HUES48 (cell line): ENCODE measurements around the gene ACRBP.
A peak's percentile ranks its signal among the peaks of the same experiment; 100 is the strongest.

ENCODE experiments used
- H3K27ac ChIP-seq: one replicate; pipeline ENCODE4 v1.7.0; 2013; ENCODE audit warnings: low read depth, low read length, inconsistent platforms
- H3K27me3 ChIP-seq: 2 replicates; pipeline ENCODE4 v1.6.1; 2013; ENCODE audit warnings: mild to moderate bottlenecking, low read length; ENCODE audit not compliant: control insufficient read depth, insufficient read depth
- H3K36me3 ChIP-seq: 2 replicates; pipeline ENCODE4 v1.6.1; 2013; ENCODE audit warnings: low read length; ENCODE audit not compliant: control insufficient read depth, insufficient read depth
- H3K4me1 ChIP-seq: 2 replicates; pipeline ENCODE4 v1.6.1; 2013; ENCODE audit warnings: mild to moderate bottlenecking, low read length; ENCODE audit not compliant: control insufficient read depth, insufficient read depth
- H3K4me3 ChIP-seq: 2 replicates; pipeline ENCODE4 v1.5.1; 2013; ENCODE audit warnings: mild to moderate bottlenecking, low read depth, low read length
- H3K9ac ChIP-seq: 2 replicates; pipeline ENCODE4 v1.6.1; 2013; ENCODE audit warnings: mild to moderate bottlenecking, low read depth, low read length, moderate library complexity
- H3K9me3 ChIP-seq: 2 replicates; pipeline ENCODE4 v1.6.1; 2013; ENCODE audit warnings: low read length; ENCODE audit not compliant: control insufficient read depth, insufficient read depth

ACRBP gene

DNA sequence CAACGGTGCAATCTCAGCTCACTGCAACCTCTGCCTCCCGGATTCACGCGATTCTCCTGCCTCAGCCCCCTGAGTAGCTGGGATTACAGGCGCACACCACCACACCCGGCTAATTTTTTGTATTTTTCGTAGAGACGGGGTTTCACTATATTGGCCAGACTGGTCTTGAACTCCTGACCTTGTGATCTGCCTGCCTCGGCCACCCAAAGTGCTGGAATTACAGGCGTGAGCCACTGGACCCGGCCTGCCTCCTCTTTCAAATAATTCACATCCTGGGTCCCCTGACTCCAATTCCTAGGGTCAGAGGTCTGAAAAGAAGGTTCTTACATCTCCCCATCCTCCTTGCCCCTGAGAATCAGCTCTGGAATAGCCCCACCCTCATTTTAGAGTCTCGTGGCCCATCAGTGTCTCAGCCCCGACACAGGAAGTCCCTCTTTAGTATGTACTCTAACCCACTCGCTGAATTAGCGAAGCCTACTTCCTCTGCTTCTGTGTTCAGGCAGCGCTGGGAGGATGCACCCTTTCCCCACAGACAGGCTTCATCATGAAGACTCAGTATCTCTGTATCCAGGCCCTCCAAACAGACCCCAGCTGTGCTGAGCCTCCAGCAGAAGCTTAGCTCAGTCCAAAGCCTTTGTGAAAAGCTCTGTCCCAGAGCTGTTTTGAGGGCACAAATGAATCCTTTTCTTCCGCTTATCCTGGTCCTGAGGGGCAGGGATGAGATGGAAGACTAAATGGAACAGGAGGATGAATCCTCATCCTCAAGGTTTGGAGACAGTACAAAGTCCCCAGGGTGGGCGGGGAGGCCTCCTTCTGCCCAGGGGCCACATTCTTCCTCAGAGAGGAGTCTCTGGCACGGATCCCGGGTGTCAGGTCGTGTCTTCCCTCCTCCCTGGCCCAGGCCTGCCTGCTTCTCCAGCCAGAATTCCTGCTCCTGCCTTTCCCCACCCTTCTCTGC is 14.9 kb downstream of the ACRBP start:
- Histone ChIP-seq H3K4me3 (no peak overlapping the region), H3K9ac (no peak overlapping the region), H3K27me3 (no peaks in the 10 kb centered on the region; the same call in 1 of the 2 replicates), H3K36me3 (no peaks in the 10 kb centered on the region), H3K27ac (no peak overlapping the region), H3K9me3 (no peaks in the 10 kb centered on the region), H3K4me1 (peaks cover 7% of the 10 kb centered on the region; the same call in 1 of the 2 replicates)

DNA sequence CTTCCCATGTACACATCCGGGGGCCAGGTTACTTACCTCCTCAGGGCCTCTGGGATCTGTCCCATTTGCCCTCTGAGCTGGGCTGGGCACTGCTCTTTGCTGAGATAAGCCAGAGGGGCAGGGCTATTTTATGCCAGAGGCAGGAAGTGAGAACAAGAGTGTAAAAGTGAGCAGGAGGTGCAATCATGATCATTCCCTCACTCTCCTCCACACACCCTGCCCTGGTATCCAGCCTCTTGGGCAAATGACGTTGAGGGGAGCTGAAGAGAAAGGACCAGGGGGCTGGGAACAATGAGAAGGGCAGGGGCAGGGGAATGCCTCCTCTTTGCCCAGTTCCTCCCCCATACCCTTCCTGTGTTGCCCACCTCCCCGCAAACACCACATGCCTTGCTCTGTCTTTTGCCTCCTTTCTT is 15.7 kb downstream of the ACRBP start:
- no peak overlapping the region for H3K4me3 ChIP-seq

DNA sequence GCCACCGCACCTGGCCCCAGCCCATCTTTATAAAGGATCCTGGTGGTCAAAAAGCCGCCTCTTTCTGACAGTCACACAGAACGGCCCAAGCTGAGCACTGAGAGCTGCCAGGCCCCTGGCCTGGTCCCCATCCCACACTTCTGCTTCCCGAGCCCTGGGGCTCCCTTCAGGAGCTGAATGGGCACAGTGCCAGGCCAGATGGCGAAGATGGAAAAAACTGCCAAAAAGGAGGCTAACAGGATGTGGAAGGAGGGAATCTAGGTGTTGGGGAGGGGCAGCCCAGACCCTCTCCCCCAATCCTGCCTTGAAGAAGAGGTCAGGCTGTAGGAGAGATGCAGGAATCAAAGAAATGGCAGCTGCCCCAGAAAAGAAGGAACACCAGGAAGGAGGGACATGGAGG is 16.5 kb downstream of the ACRBP start:
- no peaks in the 10 kb centered on the region for H3K36me3 ChIP-seq
- H3K4me1 ChIP-seq, result peaks cover 4% of the 10 kb centered on the region; the same call in 1 of the 2 replicates
- no peak overlapping the region for H3K9ac ChIP-seq
- no peaks in the 10 kb centered on the region for H3K9me3 ChIP-seq
- no peak overlapping the region for H3K27ac ChIP-seq
- no peaks in the 10 kb centered on the region; the same call in 1 of the 2 replicates for H3K27me3 ChIP-seq
- H3K4me3 ChIP-seq, result no peak overlapping the region

More for the DNA sequence above, 15.7 kb downstream of the ACRBP start:
- Histone ChIP-seq H3K4me1 (peaks cover 7% of the 10 kb centered on the region; the same call in 1 of the 2 replicates), H3K27ac (no peak overlapping the region), H3K36me3 (no peaks in the 10 kb centered on the region), H3K27me3 (no peaks in the 10 kb centered on the region; the same call in 1 of the 2 replicates), H3K9me3 (no peaks in the 10 kb centered on the region), H3K9ac (no peak overlapping the region)

DNA sequence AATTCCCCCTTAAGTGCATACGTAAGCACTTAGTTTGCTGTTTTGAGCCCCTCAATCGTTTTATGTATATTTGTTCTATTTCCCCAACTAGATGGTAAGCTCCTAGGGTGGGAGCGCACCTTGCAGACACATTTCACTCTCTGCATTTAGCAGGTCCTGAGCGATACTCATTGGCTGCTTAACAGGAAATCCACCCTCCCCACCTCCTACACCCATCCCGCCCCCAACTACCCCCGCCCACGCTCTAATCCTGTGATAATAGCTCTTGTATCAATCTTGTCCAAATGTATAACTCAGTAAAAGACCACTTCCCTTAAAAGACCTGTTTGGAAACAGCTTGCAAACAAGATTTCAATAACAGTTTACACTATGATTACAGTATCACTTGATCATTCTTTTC is 19.6 kb downstream of the ACRBP start:
- no peak overlapping the region for H3K27ac ChIP-seq
- no peaks in the 10 kb centered on the region; the same call in 1 of the 2 replicates for H3K27me3 ChIP-seq
- no peaks in the 10 kb centered on the region for H3K36me3 ChIP-seq
- no peak overlapping the region for H3K4me3 ChIP-seq
- peaks cover 4% of the 10 kb centered on the region; the same call in 1 of the 2 replicates for H3K4me1 ChIP-seq
- H3K9ac ChIP-seq, result no peak overlapping the region
- H3K9me3 ChIP-seq, result no peaks in the 10 kb centered on the region

DNA sequence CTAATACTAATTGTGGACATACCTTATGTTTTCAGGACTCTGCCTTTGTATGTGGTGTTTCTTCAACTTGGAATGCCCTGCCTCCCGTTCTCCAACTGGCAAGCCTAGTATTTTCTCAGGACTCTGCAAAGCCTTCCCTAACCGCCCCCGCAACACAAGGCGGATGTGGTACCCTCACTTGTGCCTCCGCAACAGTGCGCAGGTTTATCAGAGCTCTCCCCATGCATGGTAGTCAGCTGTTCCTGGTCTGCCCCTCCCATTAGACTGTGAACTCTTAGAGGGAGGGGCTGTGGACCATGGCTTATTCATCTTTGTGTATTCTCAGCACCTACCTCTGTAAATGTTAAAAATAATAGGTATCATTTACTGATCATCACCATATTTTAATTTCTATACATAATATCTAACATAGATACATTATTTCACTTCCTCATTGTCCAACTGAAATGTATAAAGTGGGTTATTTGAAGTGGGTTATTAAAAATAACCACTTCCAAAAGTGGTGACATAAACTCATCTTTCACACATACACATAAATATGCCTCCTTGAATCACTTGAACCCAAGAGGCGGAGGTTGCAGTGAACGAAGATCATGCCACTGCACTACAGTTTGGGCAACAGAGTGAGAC is 20.5 kb downstream of the ACRBP start:
- H3K4me3 ChIP-seq, result no peak overlapping the region
- H3K9ac ChIP-seq, result no peak overlapping the region
- no peaks in the 10 kb centered on the region for H3K4me1 ChIP-seq
- H3K36me3 ChIP-seq, result no peaks in the 10 kb centered on the region
- H3K27me3 ChIP-seq, result no peaks in the 10 kb centered on the region; the same call in 1 of the 2 replicates
- H3K27ac ChIP-seq, result no peak overlapping the region
- H3K9me3 ChIP-seq, result no peaks in the 10 kb centered on the region

DNA sequence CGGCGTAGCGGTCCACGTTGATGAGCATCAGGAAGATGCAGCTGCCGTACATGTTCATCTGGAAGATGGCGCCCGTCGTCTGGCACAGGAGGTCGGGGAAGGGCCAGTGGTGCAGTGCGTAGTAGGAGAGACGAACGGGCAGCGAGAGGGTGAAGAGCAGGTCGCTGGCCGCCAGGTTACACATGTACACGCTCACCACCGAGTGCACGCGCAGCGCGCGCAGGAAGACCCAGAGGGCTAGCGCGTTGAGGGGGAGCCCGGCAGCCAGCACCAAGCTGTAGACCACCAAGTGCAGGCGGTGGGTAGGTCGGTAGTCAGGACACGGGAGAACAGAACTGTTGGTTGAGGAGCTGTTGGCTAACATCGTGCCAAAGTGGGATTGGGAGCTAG is 26.4 kb downstream of the ACRBP start:
- Histone ChIP-seq H3K9me3 (no peaks in the 10 kb centered on the region), H3K36me3 (no peaks in the 10 kb centered on the region), H3K4me3 (no peak overlapping the region), H3K27ac (no peak overlapping the region), H3K4me1 (no peaks in the 10 kb centered on the region), H3K9ac (no peak overlapping the region), H3K27me3 (peaks cover 25% of the 10 kb centered on the region)

DNA sequence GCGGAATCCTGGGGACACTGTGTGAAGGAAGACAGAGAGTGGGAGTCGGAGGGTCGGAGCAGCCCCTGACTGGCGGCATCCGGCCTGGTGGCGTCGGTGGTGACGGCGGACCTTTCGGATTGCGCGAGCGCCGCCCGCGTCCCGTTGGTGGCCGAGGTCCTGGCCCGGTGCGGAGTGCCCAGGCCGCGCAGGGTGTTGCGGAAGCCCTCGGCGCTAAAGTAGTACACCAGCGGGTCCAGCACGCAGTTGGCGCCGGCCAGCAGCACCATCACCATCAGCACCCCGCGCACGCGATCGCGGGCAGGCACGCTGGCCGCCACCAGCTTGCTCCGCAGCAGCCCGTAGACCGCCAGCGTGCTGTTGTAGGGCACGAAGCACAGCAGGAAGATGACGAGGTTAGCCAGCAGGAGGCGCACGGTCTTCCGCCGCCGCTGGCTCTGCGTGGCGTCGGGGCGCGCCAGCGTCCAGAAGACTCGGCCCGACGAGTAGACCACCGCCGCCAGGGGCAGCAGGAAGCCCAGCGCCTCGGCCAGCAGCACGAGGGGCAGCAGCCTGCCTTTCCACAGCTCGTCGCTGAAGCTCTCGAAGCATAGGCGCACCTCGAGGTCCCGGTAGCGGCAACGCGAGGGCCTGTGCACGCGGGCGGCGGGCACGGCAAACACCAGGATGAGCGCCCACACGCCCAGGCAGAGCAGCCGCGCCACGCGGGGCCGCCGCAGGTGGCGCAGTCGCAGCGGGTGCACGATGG is 26.9 kb downstream of the ACRBP start:
- H3K27ac ChIP-seq, result no peak overlapping the region
- H3K4me1 ChIP-seq, result no peaks in the 10 kb centered on the region
- peak overlapping the region; percentile 59 for H3K9ac ChIP-seq
- H3K4me3 ChIP-seq, result peak overlapping the region; percentile 48
- peaks cover 25% of the 10 kb centered on the region for H3K27me3 ChIP-seq
- H3K9me3 ChIP-seq, result no peaks in the 10 kb centered on the region
- H3K36me3 ChIP-seq, result no peaks in the 10 kb centered on the region

DNA sequence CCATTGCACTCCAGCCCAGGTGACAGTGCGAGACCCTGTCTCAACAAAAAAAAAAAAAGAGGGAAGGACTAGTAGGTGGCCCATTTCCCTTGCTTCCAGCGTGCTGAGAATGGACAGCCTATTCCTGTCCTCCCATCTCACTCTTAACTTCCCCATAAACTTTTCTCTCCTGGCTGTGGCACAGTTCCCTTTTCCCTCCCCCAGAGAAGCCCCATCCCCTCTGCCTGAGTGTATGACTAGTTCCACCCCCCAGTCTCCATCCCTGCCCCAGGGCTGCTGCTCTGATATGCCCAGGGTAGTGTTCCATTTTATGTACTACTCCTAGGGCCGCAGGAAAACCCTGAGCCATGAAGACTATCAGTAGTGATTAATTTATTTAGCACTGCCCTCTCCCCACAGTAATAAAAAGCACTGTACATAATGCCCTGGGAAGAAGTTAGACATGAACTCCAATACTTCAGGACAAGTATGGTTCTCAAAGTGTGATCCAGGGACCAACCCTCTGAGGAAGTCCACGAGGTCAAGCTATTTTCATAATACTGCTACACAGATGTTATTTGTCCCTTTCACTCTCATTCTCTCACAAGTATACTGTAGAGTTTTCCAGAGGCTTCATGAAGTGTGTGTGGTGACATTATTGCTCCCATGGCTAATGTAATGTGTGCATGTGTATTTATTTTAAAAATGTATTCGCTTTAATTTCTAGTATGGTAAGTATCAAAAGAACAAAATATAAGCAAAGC is 28.6 kb downstream of the ACRBP start:
- Histone ChIP-seq H3K36me3 (no peaks in the 10 kb centered on the region), H3K4me3 (no peak overlapping the region), H3K27me3 (peaks cover 25% of the 10 kb centered on the region), H3K27ac (no peak overlapping the region), H3K9me3 (no peaks in the 10 kb centered on the region), H3K9ac (no peak overlapping the region), H3K4me1 (peaks cover 7% of the 10 kb centered on the region)

DNA sequence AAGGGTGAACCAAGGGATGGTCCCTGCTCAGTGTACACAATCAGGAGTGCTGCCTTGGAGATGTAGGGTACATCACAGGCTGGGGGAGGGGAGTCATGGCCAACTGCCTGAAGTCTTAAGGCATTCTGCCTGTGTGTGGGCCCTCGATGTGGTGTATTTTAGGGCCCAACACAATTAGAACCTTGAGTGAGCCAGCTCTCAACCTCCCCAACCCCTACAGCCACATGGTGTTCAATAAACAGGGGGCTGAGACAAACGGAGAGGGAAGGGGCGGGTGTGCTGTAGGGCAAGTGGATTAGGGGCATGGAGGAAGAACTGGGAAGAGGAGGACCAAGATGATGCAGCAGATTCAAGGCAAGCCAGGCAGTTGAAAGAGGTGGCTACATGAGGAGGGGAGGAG is 31.4 kb downstream of the ACRBP start:
- Histone ChIP-seq H3K9me3 (no peaks in the 10 kb centered on the region), H3K4me3 (no peak overlapping the region), H3K4me1 (peaks cover 23% of the 10 kb centered on the region), H3K36me3 (no peaks in the 10 kb centered on the region), H3K27ac (no peak overlapping the region), H3K27me3 (peaks cover 18% of the 10 kb centered on the region), H3K9ac (no peak overlapping the region)

DNA sequence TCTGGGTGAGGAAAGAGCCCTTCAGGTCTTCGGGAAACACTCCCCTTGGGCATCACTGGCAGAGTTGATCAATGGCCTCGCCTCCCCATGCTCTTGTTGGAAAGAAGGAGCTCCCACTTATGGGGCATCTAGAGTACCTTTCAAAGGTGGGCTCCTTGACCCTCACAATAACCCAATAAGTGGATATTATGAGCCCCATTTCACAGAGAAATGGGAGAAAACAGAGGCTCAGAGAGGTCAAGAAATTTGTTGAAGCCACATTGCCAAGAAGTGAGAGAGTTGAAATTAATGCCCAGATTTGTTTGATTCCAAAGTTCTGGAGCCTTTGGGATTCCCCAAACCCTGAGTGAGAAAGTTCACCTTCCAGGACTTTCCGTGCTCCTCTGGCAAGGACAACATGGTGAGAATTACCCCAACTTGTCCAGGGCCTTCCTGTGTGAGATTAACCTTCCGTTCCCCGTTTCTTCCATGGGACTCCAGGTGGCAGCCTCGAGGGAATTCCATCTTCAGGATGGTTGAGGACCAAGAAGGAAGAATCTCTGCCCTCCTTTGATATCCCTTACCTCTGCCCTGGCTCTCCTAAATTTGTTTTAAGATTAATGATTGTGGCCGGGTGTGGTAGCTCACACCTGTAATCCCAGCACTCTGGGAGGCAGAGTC is 32.6 kb downstream of the ACRBP start:
- H3K27me3 ChIP-seq, result peaks cover 9% of the 10 kb centered on the region
- H3K27ac ChIP-seq, result peak overlapping the region; percentile 92
- peak overlapping the region; percentile 11; the same call in 1 of the 2 replicates for H3K4me3 ChIP-seq
- H3K36me3 ChIP-seq, result no peaks in the 10 kb centered on the region
- H3K9me3 ChIP-seq, result no peaks in the 10 kb centered on the region
- H3K9ac ChIP-seq, result peak overlapping the region; percentile 21; the same call in 1 of the 2 replicates
- H3K4me1 ChIP-seq, result peaks cover 23% of the 10 kb centered on the region
